ENCODE measurements around the gene MAP4K4. TPM values are rescaled to one million over a fixed set of nuclear protein-coding genes. Genes with fewer than 3 reads are reported as not detected.

Gene MAP4K4
- total RNA-seq, 1 experiment from 2014 or later = 132 TPM

- Histone ChIP-seq H3K23ac (ENCODE audit: insufficient read length, low read depth, low read length) (no peak overlapping the region), H4K8ac (replicated peaks; ENCODE audit: insufficient read length, low read depth, low read length) (no peak overlapping the region), H2AK5ac (ENCODE audit: insufficient read length, low read length) (no peak overlapping the region), H3T11ph (ENCODE audit: low read length) (no peak overlapping the region), H3K18ac (ENCODE audit: insufficient read length, low read depth, low read length) (no peak overlapping the region), H3K4me1 (ENCODE audit: insufficient read depth, low read length) (peaks cover 6% of the 10 kb centered on the region), H2BK20ac (ENCODE audit: low read depth, low read length, poor library complexity, severe bottlenecking) (no peak overlapping the region), H2AFZ (ENCODE audit: low read length) (no peak overlapping the region), H2BK15ac (ENCODE audit: low read depth, low read length) (no peak overlapping the region), H3K9me3 (ENCODE audit: control insufficient read depth, low read depth, low read length) (no peaks in the 10 kb centered on the region), H2BK5ac (ENCODE audit: insufficient read length, low read length) (no peak overlapping the region), H3K14ac (ENCODE audit: insufficient read depth, low read length) (no peak overlapping the region), H4K20me1 (ENCODE audit: control insufficient read depth, insufficient read depth, insufficient read length) (no peaks in the 10 kb centered on the region), H4K91ac (ENCODE audit: insufficient read length, low read depth, low read length) (no peak overlapping the region), H3K4ac (ENCODE audit: low read depth, low read length) (no peak overlapping the region), H3K27me3 (ENCODE audit: insufficient read depth, low read length) (no peaks in the 10 kb centered on the region), H3K9ac (ENCODE audit: extremely low read depth, insufficient read length, low read length) (no peak overlapping the region), H3K79me1 (ENCODE audit: insufficient read depth, low read depth, low read length, poor library complexity, severe bottlenecking) (no peaks in the 10 kb centered on the region), H2BK12ac (ENCODE audit: insufficient read length, low read depth, low read length) (no peak overlapping the region), H3K56ac (ENCODE audit: insufficient read length, low read depth, low read length) (no peak overlapping the region), H3K23me2 (ENCODE audit: insufficient read length, low read depth, low read length, poor library complexity, severe bottlenecking) (peaks cover 12% of the 10 kb centered on the region), H3K27ac (ENCODE audit: insufficient read length, low read depth, low read length) (no peak overlapping the region), H3K4me2 (ENCODE audit: insufficient read depth, insufficient read length, low read length) (no peak overlapping the region), H4K5ac (ENCODE audit: insufficient read length, low read depth, low read length) (no peak overlapping the region), H2BK120ac (ENCODE audit: low read depth, low read length, poor library complexity, severe bottlenecking) (no peak overlapping the region), H3K79me2 (ENCODE audit: insufficient read depth, low read length) (peaks cover 3% of the 10 kb centered on the region; the same call in 1 of the 2 replicates)
- peaks cover 0 to 2% of the 10 kb centered on the region in 2 experiments; a peak in 2 of 5 replicates for H3K9me3 Mint-ChIP-seq
- WGBS (ENCODE audit: extremely low coverage, insufficient read length, low lambda C conversion rate) = no CpG with 5 or more reads among the region's 3 CpGs
- peaks cover 0 to 4% (median 0%) of the 10 kb centered on the region in 3 experiments; a peak in 1 of 7 replicates for H3K36me3 Mint-ChIP-seq (ENCODE audit: insufficient read depth in 1 of 3, low read depth in 3 of 3)
- peaks cover 12% of the 10 kb centered on the region for H3K27me3 Mint-ChIP-seq (ENCODE audit: low read depth)
- peaks cover 10 to 13% of the 10 kb centered on the region in 2 experiments for H3K4me1 Mint-ChIP-seq
- no peak for TF ChIP-seq CTCF (conservative IDR thresholded peaks at IDR 0.05)
- no peak for DNase-seq
- H3K27ac Mint-ChIP-seq = no peak overlapping the region; a peak in 1 of 7 replicates
- H3K4me3 Mint-ChIP-seq = no peak overlapping the region
Observed at GRCh38 chr2:101693991-101694588, 3.4 kb upstream of the MAP4K4 start.

Data from H9 (cell line).